Cerebellar cortex (tissue), 1 donor: ENCODE results near the gene KCNE2.
"Not testable (repeated sequence)": the region's sequence is repeated elsewhere in the genome, so short reads cannot be mapped to it uniquely, and the experiment has no call there.

ENCODE experiments used
- DNase-seq: peaks from one replicate; pipeline ENCODE4 v3.0.0-alpha.2; 2015; ENCODE audit warnings: low spot score

Gene KCNE2

GRCh38 chr21:34407294-34407693 is 43.5 kb downstream of the KCNE2 start:
- DNase-seq: not testable (repeated sequence)

- DNase-seq: not testable (repeated sequence)
Observed at GRCh38 chr21:34417448-34418077, 53.8 kb downstream of the KCNE2 start.
